GM23248 (cell line): ENCODE measurements around the gene PHACTR2.

Experiments used
- EZH2 ChIP-seq: fragments of 200-600 bp; sonication (generic); IDR thresholded peaks from 2 replicates; pipeline ENCODE4 v1.6.1; 2018; ENCODE audit warnings: antibody characterized with exemption, mild to moderate bottlenecking; ENCODE audit not compliant: insufficient read depth, poor library complexity, severe bottlenecking
- EZH2phosphoT487 ChIP-seq: fragments of 200-600 bp; sonication (generic); IDR thresholded peaks from 2 replicates; pipeline ENCODE4 v1.6.1; 2018; ENCODE audit warnings: antibody characterized with exemption, moderate library complexity, mild to moderate bottlenecking, low read depth; ENCODE audit not compliant: insufficient read depth

GRCh38 chr6:143656026-143656425 is 21.7 kb upstream of the PHACTR2 start:
- TF ChIP-seq EZH2 (no peak), EZH2phosphoT487 (no peak)
